Neutrophil (primary cell): ENCODE data around the gene UPF1.
A peak's percentile ranks its signal among the peaks of the same experiment; 100 is the strongest.

Experiments
- H3K27ac ChIP-seq: fragments of 200-600 bp; sonication (generic); 2 replicates; pipeline ENCODE4 v1.5.1; 2016; ENCODE audit warnings: mild to moderate bottlenecking, moderate library complexity
- H3K27me3 ChIP-seq: fragments of 200-600 bp; sonication (generic); 2 replicates; pipeline ENCODE4 v1.6.0; 2016; ENCODE audit warnings: mild to moderate bottlenecking
- H3K36me3 ChIP-seq: fragments of 200-600 bp; sonication (generic); 2 replicates; pipeline ENCODE4 v1.5.1; 2017
- H3K4me1 ChIP-seq, 2 experiments: fragments of 200-600 bp in 1 of 2; sonication (generic) in 1 of 2; 1 replicate in 1 of 2; 2 replicates in 1 of 2; pipeline versions ENCODE4 v1.5.1 to v1.6.1; 2013 to 2016; ENCODE audit warnings: low read depth in 1 of 2, low read length in 1 of 2, mild to moderate bottlenecking in 1 of 2, moderate library complexity in 1 of 2; ENCODE audit not compliant: control insufficient read depth in 1 of 2, insufficient read depth in 1 of 2
- H3K4me3 ChIP-seq, 2 experiments: fragments of 200-600 bp in 1 of 2; sonication (generic) in 1 of 2; 1 replicate in 1 of 2; 2 replicates in 1 of 2; pipeline ENCODE4 v1.5.1; 2013 to 2016; ENCODE audit warnings: low read depth in 1 of 2, low read length in 1 of 2, mild to moderate bottlenecking in 1 of 2, moderate library complexity in 1 of 2
- H3K9me3 ChIP-seq: fragments of 200-600 bp; sonication (generic); 2 replicates; pipeline ENCODE4 v1.5.1; 2016
- TF ChIP-seq, protein P1 (sequence below): fragments of 200-600 bp; sonication (generic); IDR thresholded peaks from 2 replicates; pipeline ENCODE4 v1.5.1; 2016; ENCODE audit warnings: antibody characterized with exemption

The UPF1 gene

DNA sequence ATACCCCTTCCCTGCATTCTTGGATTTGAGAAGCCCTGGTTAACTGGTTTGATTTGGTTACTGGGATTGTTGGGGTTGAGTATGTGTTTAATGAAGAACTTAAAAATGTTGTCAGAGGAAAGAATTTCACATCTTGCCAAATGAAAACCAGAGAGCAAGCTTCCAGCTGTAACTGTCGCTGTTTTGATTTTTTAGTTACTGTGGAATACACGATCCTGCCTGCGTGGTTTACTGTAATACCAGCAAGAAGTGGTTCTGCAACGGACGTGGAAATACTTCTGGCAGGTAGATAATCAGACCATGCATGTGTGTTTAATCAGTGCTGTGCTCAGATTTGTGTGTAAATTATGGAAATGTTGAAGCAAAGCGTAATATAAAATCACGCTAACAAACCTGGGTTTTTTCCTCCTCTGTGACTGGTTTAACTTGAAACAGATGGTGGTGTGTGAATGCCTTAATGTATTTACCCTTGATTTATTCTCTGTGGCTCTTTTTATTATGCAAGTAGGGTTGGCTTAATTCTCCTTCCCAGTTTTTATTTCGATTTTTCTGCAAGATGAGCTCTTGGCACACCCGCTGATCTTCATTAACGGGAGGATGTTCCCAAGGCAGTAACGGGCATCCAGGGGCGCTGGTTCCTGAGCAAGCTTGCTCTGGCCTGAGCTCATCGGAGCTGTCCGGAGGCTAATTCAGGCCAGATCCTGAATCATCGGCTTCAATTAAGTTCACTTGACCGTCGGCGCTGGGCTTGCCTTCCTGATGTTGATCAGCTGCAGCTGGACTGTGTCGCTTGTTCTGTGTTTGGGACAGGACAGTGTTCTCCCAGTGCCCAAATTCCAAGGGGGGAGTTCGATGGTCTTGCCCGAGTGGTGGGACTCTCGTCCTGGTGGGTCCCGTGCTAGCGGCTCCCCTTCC, 16.0 kb downstream of the UPF1 start:
- Histone ChIP-seq H3K4me3 (peak overlapping the region; percentile 36 to 56), H3K4me1 (peaks cover 38 to 45% of the 10 kb centered on the region in 2 experiments), H3K27me3 (no peaks in the 10 kb centered on the region), H3K27ac (peak overlapping the region; percentile 94), H3K9me3 (no peaks in the 10 kb centered on the region), H3K36me3 (peaks cover 43% of the 10 kb centered on the region)
- TF ChIP-seq, protein P1, sequence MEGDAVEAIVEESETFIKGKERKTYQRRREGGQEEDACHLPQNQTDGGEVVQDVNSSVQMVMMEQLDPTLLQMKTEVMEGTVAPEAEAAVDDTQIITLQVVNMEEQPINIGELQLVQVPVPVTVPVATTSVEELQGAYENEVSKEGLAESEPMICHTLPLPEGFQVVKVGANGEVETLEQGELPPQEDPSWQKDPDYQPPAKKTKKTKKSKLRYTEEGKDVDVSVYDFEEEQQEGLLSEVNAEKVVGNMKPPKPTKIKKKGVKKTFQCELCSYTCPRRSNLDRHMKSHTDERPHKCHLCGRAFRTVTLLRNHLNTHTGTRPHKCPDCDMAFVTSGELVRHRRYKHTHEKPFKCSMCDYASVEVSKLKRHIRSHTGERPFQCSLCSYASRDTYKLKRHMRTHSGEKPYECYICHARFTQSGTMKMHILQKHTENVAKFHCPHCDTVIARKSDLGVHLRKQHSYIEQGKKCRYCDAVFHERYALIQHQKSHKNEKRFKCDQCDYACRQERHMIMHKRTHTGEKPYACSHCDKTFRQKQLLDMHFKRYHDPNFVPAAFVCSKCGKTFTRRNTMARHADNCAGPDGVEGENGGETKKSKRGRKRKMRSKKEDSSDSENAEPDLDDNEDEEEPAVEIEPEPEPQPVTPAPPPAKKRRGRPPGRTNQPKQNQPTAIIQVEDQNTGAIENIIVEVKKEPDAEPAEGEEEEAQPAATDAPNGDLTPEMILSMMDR = no peak

DNA sequence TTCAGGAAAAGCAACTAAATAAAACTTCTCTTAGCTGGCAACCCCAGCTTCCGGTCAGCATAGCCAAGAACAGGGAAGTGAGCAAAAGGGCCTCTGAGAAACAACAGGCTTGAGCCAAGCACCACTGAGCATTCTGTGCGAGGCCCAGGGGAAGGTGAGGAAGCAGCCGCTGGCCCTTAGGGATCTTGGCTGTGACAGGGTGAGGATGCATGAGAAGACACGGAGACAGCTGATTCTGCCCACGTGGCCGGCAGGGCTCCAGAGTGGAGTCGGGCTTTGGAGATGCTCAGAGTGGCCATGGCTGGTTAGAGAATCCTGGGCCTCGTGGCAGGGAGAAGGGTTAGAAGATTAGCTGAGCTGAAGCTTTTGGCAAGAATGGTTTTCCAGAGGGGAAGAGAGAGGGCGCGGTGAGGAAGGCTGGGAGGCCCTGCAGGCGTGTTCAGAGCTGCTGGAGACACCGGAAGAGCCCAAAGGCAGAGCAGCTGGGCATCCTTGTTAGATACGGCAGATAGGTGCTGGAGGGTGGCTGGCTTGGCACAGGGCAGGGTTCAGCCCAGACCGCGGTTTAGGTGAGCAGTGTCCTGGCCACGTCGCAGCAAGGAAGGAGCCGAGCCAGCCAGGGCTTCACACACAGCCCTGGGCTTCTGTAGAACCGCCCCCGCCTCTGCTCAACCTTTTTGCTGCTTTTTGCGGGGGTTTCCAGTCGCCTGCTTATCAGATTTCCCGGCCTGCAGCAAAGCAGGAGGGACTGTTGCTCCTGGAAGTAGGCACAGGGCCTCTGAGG, 17.3 kb downstream of the UPF1 start:
- no peaks in the 10 kb centered on the region for H3K9me3 ChIP-seq
- H3K27me3 ChIP-seq = no peaks in the 10 kb centered on the region
- peak overlapping the region; percentile 94 for H3K27ac ChIP-seq
- TF ChIP-seq, protein P1 = peak; percentile 22
- H3K4me3 ChIP-seq = peak overlapping the region; percentile 36 to 56
- H3K4me1 ChIP-seq = peaks cover 38 to 45% of the 10 kb centered on the region in 2 experiments
- peaks cover 55% of the 10 kb centered on the region for H3K36me3 ChIP-seq

DNA sequence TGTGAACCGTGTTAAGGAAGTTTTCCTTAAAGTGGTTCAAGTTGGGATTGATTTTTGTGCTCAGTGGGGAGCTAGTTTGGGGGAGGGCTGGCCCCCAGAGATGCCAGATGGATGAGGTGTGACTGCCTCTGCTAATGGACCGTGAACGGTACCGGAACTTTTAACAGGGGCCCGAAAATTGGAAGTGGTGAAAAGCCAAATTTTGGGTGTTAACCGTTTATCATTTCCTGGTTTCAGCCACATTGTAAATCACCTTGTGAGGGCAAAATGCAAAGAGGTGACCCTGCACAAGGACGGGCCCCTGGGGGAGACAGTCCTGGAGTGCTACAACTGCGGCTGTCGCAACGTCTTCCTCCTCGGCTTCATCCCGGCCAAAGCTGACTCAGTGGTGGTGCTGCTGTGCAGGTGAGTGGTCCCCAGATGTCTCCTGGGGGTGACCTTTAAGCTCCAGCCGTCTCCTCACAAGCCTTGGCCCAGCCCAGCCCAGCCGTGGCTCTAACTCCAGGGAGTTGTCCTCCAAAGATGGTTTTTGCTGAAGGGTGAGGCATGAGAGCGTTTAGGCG, 18.2 kb downstream of the UPF1 start:
- H3K4me3 ChIP-seq = peak overlapping the region; percentile 36 to 56
- peaks cover 64% of the 10 kb centered on the region for H3K36me3 ChIP-seq
- TF ChIP-seq, protein P1 = no peak
- peaks cover 38 to 45% of the 10 kb centered on the region in 2 experiments for H3K4me1 ChIP-seq
- no peaks in the 10 kb centered on the region for H3K27me3 ChIP-seq
- peak overlapping the region; percentile 94 for H3K27ac ChIP-seq
- no peaks in the 10 kb centered on the region for H3K9me3 ChIP-seq

DNA sequence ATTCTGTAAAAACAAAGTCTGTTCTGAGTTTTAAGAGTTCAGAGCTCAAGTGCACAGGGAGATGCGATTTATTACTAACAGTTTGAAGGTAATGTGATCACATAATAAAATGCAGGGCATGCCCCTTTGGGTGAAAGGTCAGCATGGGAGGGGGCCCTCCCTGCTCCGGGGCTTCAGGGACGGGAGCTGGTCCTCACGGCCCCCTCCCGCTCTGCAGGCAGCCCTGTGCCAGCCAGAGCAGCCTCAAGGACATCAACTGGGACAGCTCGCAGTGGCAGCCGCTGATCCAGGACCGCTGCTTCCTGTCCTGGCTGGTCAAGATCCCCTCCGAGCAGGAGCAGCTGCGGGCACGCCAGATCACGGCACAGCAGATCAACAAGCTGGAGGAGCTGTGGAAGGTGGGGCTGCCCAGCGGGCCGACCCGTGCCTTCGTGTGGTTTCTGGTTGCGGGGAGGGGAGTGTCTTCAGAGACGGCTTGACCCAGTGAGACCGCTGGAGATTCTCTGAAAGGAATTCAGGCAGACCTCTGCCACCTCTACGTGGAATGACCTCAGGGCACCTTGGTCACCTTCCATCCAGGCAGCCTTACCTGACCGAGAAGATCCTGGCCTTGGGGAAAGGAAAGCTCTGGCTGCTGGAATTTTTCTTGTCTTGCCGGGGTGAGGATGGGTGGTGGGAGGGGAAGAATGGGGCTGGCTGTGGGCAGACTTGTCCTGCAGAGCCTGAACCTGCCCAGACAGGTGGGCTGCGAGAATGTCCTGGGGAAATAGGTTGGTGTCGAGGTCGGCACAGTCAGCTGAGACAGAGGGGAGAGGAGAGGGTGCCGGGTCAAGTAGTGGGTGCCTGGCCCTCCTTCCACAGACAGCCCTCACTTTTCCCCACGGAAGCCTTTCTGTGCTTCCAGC, 19.0 kb downstream of the UPF1 start:
- H3K27me3 ChIP-seq = no peaks in the 10 kb centered on the region
- H3K9me3 ChIP-seq = no peaks in the 10 kb centered on the region
- peaks cover 38 to 45% of the 10 kb centered on the region in 2 experiments for H3K4me1 ChIP-seq
- H3K4me3 ChIP-seq = no peak overlapping the region
- peaks cover 72% of the 10 kb centered on the region for H3K36me3 ChIP-seq
- H3K27ac ChIP-seq = peak overlapping the region; percentile 94
- TF ChIP-seq, protein P1 = no peak
